Activated T-cell treated with anti-CD3 and anti-CD28 coated beads, Interleukin-2, amount 50 U/mL, for 48 hours (primary cell): ENCODE data around the gene MET.
"Not testable (repeated sequence)": the region's sequence is repeated elsewhere in the genome, so short reads cannot be mapped to it uniquely, and the experiment has no call there.

Source experiments
- DNase-seq, 2 experiments: peaks; one replicate each; pipeline ENCODE4 v3.0.0-alpha.2; 2020

The MET gene

GRCh38 chr7:116812860-116813259 is 140.9 kb downstream of the MET start:
- DNase-seq = no peak

- DNase-seq = not testable (repeated sequence)
These were observed 141.4 kb downstream of the MET start for GRCh38 chr7:116813371-116813770.

- no peak for DNase-seq
These were observed 143.0 kb downstream of the MET start for GRCh38 chr7:116815041-116815440.

- no peak for DNase-seq
These were observed 148.2 kb downstream of the MET start for GRCh38 chr7:116820149-116820548.

- not testable (repeated sequence) for DNase-seq
These were observed 149.7 kb downstream of the MET start for GRCh38 chr7:116821647-116822046.

- no peak for DNase-seq
These were observed 152.5 kb downstream of the MET start for GRCh38 chr7:116824449-116824848.

GRCh38 chr7:116828281-116828680 is 156.3 kb downstream of the MET start:
- no peak for DNase-seq

- no peak for DNase-seq
These were observed 157.0 kb downstream of the MET start for GRCh38 chr7:116829041-116829440.

GRCh38 chr7:116829493-116829892 is 157.5 kb downstream of the MET start:
- no peak for DNase-seq

GRCh38 chr7:116832692-116833091 is 160.7 kb downstream of the MET start:
- no peak for DNase-seq

GRCh38 chr7:116834815-116835504 is 163.0 kb downstream of the MET start:
- DNase-seq = no peak

GRCh38 chr7:116836048-116836447 is 164.1 kb downstream of the MET start:
- DNase-seq = no peak

GRCh38 chr7:116836911-116837310 is 164.9 kb downstream of the MET start:
- no peak for DNase-seq

- no peak for DNase-seq
These were observed 165.6 kb downstream of the MET start for GRCh38 chr7:116837586-116837985.

GRCh38 chr7:116840256-116840655 is 168.3 kb downstream of the MET start:
- DNase-seq = no peak

GRCh38 chr7:116842371-116842770 is 170.4 kb downstream of the MET start:
- DNase-seq = no peak

GRCh38 chr7:116843378-116843777 is 171.4 kb downstream of the MET start:
- DNase-seq = no peak
